ENCODE results near the gene SHISA4.

DNA sequence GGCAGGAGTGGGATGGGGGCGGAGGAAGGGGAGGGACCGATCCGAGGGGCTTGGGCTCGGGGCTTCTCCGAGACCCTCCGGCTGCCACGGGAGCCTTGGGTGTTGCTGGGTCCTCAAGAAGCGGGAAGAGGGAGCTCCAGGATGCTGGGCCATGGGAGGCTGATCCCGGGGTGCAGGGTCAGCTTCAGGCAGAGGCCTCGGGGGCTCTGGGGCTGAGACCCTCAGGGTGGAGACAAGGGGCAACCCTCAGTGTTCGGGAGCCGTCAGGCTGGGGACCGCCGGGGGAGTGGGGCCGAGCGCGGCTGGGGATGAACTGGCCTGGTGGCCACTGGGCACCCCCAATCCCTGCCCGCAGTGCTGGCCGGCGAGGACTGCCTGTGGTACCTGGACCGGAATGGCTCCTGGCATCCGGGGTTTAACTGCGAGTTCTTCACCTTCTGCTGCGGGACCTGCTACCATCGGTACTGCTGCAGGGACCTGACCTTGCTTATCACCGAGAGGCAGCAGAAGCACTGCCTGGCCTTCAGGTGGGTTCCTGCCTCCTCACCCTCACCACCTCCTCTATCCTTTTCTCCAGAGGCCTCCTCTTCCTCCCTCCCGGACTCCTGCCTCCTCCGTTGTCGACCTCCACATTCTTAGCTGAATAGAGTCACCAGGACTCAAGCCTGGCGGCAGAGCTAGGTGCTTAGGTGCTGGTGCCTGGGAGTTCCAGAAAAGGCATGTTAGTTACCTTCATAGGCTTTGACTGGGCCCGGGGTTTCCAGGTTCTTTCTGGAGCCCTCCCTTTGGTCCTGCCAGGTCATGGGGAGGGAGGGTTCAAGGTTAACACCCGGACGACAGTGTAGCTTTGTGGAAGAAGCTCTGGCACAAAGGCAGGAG, 631 bp downstream of the SHISA4 start:
- TF ChIP-seq, protein P1, sequence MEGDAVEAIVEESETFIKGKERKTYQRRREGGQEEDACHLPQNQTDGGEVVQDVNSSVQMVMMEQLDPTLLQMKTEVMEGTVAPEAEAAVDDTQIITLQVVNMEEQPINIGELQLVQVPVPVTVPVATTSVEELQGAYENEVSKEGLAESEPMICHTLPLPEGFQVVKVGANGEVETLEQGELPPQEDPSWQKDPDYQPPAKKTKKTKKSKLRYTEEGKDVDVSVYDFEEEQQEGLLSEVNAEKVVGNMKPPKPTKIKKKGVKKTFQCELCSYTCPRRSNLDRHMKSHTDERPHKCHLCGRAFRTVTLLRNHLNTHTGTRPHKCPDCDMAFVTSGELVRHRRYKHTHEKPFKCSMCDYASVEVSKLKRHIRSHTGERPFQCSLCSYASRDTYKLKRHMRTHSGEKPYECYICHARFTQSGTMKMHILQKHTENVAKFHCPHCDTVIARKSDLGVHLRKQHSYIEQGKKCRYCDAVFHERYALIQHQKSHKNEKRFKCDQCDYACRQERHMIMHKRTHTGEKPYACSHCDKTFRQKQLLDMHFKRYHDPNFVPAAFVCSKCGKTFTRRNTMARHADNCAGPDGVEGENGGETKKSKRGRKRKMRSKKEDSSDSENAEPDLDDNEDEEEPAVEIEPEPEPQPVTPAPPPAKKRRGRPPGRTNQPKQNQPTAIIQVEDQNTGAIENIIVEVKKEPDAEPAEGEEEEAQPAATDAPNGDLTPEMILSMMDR (conservative IDR thresholded peaks at IDR 0.05; ENCODE audit: low read depth, low read length) = no peak
- TF ChIP-seq EZH2 (IDR thresholded peaks at IDR 0.05; ENCODE audit: low read length, unreplicated experiment) (no peak), EZH2phosphoT487 (IDR thresholded peaks at IDR 0.05; ENCODE audit: borderline replicate concordance, low read length) (no peak)

Data from PC-3 (cell line).